GM19240 (cell line): ENCODE data around the gene COQ9.
"Not testable (repeated sequence)": the region's sequence is repeated elsewhere in the genome, so short reads cannot be mapped to it uniquely, and the experiment has no call there.

Source experiments
- DNase-seq: peaks from one replicate; pipeline ENCODE4 v3.0.0; 2011; ENCODE audit warnings: low spot score; ENCODE audit not compliant: insufficient read length

COQ9 gene

DNA sequence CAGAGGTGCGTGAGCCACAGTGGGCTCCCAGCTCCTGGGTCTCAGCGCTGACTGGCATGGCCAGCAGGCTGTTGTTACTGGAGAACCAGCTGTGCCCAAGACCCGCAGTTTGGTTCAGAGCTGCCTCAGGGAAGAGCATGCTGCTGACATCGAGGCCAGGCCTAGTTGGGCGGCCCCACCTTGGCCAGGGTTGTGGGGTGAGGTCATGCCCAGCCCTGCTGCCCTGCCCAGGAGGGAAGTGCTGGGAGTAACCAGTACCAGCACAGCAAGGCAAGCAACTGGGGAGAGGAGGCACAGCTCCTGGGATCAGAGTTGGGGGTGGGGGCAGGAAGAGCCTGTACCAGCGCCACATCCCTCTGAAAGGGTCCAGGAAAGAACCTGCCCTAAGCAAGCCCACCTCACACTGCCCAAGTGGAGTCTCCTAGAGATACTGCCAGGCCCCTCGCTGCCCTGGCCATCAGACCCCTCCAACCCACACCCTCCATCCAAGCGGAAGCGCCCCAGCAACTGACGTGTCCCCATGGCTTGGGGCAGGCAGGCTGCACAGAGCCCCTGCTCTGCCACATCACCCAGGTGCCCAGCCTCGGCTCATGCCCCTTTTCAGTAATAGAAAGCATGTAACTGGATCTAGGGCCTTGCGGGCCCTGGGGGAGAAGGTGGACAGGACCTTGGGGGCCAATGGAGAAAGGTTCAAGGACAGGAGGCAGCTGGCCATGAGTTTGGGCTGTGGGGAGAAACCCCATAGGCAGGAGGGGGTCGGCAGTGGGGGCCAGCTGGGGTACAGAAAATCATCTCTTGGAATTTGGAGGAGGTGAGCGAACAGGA, 38.0 kb downstream of the COQ9 start:
- DNase-seq, result no peak

- peak; percentile 85 for DNase-seq
These were observed 38.9 kb downstream of the COQ9 start, which contains the start of gene DOK4 for GRCh38 chr16:57485916-57486857. Gene DOK4 (minus strand): TSS chr16:57486493. CDS start chr16:57479507, 6,986 bp downstream.

- no peak for DNase-seq
These were observed 39.9 kb downstream of the COQ9 start for GRCh38 chr16:57486858-57487834.

DNA sequence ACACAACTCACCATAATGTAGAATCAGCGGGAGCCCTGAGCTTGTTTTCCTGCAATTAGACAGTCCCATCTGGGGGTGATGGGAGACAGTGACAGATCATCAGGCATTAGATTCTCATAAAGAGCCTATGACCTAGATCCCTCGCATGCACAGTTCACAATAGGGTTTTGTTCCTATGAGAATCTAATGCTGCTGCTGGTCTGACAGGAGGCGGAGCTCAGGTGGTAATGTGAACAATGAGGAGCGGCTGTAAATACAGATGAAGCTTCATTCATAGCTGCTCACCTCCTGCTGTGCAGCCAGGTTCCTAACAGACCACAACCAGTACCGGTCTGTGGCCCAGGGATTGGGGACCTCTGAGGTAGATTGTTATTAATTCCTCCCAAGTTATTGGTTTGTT, 42.0 kb downstream of the COQ9 start:
- no peak for DNase-seq

GRCh38 chr16:57493767-57494166, 46.5 kb downstream of the COQ9 start:
- DNase-seq, result no peak

DNA sequence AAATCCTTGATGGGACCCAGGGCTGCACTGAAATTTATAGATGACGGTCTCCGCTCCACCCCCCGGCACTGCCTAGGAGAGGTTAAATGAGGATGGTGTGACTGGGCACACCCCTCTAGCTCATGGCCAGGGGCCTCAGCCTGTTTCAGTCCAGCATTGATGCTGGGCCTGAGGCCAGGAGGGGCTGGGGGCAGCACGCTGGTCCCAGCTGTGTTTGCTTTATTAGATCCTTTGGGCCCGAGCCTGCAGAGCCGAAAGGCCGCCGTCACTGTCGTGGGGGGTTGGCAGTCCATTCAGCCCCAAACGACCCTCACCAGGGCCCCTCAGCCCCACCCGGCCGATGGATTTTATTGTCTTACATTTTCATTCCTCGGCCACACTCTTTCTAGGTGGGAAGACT, 49.8 kb downstream of the COQ9 start:
- no peak for DNase-seq

DNA sequence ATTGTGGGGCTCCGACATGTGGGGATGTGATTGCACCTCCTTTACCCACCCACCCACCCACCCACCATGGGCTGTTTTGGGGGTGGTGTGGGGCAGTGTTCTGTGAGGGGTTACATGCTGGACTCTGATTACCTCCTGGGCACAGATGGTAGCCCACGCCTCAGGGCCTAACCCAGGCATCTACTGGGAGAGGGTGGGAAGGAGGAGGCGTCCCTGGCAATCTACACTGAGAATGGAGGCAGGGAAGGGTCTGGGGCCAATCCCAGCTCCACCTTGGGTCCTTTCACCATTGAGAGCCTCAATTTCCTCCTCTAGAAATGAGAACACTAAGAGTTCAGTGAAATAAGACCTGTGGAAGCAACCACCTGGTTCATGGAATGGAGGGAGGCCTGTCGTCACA, 50.8 kb downstream of the COQ9 start:
- DNase-seq, result no peak

DNA sequence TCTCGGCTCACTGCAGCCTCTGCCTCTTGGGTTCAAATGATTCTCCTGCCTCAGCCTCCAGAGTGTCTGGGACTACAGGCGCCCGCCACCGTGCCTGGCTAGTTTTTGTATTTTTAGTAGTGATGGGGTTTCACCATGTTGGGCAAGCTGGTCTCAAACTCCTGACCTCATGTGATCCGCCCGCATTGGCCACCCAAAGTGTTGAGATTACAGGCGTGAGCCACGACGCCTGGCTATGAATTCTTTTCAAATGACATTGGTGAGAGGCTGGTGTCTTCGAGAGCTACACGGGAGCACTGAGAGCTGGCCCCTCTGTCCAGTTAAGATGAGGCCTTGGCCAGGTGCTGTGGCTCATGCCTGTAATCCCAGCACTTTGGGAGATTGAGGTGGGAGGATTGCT, 52.7 kb downstream of the COQ9 start:
- not testable (repeated sequence) for DNase-seq

DNA sequence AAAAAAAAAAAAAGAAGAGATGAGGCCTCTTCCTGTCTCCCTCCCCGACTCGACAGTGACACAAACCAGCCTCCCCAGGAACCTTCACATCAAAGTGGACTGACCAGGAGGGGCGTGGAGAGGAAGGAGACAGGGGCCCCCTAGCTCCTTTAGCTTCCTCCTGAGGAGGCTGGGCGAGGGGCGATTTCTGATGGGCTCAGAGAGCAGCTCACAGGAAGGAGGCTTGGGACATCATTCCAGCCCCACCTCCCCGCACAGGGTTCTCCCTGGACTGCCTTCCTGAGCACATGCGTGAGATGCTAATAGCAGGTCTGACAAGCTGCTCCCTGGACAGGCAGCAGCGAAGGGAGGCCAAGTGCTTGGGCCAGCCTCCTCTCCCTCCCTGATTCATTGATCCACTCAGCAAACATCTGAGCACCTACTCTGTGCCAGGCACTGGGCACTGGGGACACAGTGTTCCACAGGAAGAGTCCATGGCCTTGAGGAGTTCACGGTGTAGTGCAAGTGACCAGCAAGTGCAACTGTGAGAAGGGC, 53.4 kb downstream of the COQ9 start:
- DNase-seq, result no peak

DNA sequence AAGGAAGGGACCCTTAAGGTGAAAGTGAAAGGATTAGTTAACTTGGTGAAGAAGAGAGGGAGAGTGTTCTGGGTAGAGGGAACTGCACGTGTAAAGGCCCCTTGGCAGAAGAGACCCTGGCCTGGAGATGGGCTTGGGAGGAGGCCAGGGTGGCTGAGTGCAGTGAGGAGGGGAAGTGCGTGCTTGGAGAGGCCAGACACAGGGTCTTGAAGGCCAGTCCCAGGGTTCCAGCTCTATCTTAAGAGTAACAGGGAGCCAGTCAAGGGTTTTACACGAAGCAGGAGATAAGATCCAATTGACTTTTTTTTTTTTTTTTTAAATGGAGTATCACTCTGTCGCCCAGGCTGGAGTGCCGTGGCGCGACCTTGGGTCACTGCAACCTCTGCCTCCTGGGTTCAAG, 54.2 kb downstream of the COQ9 start:
- no peak for DNase-seq

DNA sequence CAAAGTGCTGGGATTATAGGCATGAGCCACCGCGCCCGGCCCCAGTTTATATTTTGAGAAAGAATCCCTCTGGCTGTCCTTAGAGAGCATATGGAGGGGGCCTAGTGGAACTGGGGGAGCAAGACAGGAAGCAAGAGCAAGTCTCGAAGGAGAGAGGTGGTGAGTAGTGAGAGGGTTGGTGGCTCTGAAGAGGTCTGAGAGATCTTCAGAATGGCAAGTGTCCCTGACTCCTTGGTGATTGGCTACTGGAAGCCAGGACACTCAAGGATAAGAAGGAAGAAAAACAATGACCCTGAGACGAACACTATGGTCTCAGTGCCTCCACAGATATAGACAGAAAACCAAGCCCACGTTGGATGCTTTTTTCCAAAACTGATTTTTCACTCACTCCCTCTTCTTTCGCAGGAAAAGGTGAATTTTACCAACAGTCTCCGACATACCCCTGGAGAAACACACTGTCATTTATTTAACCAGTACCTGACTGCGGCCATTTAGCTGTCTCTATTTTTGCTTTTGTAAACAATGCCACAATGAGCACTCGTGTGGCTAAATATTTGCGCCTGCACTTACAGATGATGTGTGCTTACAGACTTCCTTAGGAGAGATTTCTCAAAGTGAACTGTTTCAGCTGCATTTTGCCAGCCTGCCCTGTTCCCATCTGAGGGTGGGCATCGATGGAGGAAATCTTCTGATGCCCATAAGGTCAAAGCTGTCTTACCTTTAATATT, 54.9 kb downstream of the COQ9 start:
- DNase-seq, result no peak

GRCh38 chr16:57503366-57503765, 56.1 kb downstream of the COQ9 start:
- no peak for DNase-seq

DNA sequence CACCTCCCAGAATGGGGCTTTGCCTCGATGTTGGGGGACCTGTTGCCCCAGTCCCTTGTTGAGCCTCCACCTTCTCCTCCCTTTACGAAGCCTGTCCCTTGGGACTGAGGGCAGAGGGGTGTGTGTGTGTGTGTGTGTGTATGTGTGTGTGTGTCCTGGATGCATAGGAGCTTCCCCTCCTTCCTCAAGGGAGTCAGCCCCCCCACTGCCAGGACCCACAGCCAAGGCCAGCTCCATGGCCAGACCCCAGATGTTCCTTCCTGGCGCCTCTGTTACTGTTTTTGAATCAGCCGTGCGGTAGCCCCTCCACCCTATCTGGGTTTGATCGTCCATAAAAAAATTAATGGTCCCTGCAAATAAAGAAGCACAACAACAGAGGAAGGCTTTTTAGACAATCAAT, 56.7 kb downstream of the COQ9 start:
- DNase-seq, result no peak

DNA sequence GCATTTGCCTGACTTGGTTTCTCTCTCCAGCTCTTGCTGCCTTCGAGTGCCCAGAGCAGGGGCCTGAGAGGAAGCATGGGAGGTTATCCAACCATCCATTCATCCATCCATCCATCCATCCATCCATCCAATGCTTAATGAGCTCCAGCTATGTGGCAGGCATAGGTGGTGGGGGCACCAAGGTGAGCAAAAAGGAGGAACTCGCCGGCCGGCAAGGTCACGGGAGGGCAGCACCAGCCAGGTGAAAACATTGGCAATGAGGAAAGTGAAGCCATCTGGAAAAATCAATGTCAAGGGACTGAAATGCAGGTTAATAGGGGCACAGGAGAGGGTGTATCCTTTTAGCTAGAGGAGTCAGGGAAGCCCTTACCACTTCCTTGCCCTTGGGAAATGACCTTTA, 57.2 kb downstream of the COQ9 start:
- DNase-seq, result no peak

- no peak for DNase-seq
These were observed 57.9 kb downstream of the COQ9 start for GRCh38 chr16:57505169-57505568.

DNA sequence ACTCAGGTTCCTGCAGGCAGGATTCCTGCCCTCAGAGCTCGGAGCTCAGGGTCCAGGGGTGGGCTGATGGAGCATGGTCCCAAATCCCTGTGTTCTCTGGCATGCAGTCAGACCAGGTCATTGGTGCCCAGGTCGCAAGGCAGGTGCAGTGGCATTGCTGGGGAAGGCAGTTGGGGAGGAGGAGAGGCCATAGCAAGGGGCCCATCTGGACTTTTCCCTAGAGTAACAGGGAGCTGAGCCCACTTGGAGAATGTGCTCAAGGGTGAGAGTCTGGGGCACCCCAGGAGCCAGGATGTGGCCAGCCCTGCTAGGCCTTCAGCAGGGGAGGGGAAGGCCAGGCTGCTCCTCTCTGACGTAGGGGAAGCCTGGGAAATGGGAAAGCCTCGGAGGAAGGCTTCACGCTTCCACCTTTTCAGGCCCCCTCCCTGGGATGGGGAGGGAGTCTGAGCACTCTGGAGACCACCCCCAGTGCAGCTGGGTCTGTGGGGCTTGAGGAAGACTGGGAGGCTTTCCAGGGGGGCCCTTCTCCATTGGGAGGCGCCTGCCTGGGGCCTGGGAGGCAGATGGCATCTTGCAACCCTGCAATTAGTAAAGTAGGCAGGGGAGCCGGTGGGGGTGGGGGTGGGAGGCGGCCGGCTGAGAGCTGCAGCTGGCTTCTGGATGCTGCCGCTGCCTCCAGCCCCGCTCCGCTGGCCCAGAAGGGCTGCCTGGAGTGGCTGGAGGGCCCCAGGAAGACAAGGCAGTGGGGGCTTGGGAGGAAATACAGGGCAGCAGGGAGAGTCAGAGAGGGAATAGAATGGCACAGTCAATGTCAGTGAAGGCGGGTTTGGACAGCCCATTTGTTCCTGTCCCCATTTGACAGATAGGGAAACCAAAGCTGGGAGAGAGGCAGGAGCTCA, 60.1 kb downstream of the COQ9 start:
- no peak for DNase-seq

DNA sequence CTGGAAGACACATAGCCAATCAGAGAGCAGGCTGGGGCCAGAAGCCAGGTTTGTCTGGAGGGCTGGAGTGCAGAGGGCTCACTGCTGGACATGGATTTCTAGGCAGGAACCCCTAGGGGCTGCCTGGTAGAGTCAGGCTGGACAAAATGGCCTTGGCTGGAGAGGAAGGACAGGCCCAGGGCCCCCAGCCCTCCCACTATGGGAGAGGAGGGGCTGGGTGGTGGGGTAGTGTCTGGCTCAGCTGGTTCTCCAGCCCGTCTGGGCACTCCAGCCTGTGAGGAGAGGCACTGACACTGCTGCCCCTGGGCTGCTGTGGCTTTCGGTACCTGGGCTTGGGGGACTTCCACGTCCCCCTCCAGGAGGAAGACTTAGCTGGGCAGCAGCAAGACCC, 60.8 kb downstream of the COQ9 start:
- no peak for DNase-seq

DNA sequence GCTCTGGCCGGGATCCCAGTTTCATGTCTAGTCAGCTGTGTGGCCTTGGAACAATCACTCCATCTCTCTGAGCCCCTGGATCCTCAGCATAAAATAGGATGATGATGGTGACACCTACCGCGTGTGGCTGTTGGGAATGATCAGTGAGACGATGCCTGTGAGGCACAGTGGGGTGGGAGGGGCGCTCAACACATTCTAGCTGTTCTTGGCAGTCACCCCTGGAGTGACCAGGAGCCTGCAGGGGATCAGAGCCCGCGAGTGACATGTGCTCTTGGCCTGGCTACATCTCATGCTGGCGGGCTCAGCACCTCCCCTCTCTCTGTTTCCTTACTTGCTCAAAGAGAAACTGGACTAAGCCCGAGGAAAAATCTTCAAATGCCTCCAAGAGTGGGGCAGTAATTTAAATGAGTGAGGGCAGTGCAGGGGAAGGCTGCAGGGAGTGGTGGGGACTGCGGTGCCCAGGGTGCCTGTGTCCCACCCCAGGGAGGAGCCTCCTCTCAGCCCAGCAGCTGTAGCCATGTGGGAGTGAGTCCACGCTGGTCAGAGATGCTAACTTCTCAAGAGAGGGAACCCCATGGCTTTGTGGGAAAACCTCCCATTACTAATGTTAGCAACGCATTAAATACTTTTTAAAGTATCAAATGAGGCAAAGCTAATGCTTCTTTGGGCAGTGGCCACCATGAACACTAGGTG, 62.1 kb downstream of the COQ9 start:
- no peak for DNase-seq
